Peyer's patch (tissue), 4 donors: ENCODE measurements around the gene KRT14.
"Not testable (repeated sequence)": the region's sequence is repeated elsewhere in the genome, so short reads cannot be mapped to it uniquely, and the experiment has no call there.

ENCODE experiments used
- CTCF ChIP-seq, 6 experiments: fragments of 450-650 bp in 4 of 6; fragments of 200-600 bp in 2 of 6; sonication (generic) in 1 of 6; IDR thresholded peaks; one replicate each; pipeline ENCODE4 v1.5.1; 2017 to 2019; ENCODE audit warnings: antibody characterized with exemption in 6 of 6, mild to moderate bottlenecking in 3 of 6, moderate library complexity in 1 of 6
- POLR2A ChIP-seq, 2 donors: fragments of 450-650 bp; IDR thresholded peaks; one replicate each; pipeline ENCODE4 v1.5.1; 2017; ENCODE audit warnings: antibody characterized with exemption in 2 of 2, mild to moderate bottlenecking in 2 of 2, moderate library complexity in 2 of 2

GRCh38 chr17:41612376-41613160 lies 25.9 kb upstream of the KRT14 start, which contains the start of gene KRT16:
- TF ChIP-seq POLR2A, CTCF (IDR thresholded peaks at IDR 0.05): not testable (repeated sequence)
